ENCODE measurements around the gene ANO6.

ANO6 gene

GRCh38 chr12:45416126-45416525, 200.2 kb downstream of the ANO6 start:
- no peak for DNase-seq

GRCh38 chr12:45418520-45418919, 202.6 kb downstream of the ANO6 start:
- no peak for DNase-seq

- no peak for DNase-seq
Measured at GRCh38 chr12:45419317-45419814, 203.5 kb downstream of the ANO6 start.

GRCh38 chr12:45421736-45422135, 205.8 kb downstream of the ANO6 start:
- no peak for DNase-seq

GRCh38 chr12:45423931-45424330, 208.0 kb downstream of the ANO6 start:
- DNase-seq = no peak

GRCh38 chr12:45425426-45425825, 209.5 kb downstream of the ANO6 start:
- no peak for DNase-seq

- no peak for DNase-seq
Measured at GRCh38 chr12:45426294-45426693, 210.4 kb downstream of the ANO6 start.

- no peak for DNase-seq
Measured at GRCh38 chr12:45427042-45427441, 211.1 kb downstream of the ANO6 start.

- no peak for DNase-seq
Measured at GRCh38 chr12:45429831-45430230, 213.9 kb downstream of the ANO6 start.

GRCh38 chr12:45431126-45431525, 215.2 kb downstream of the ANO6 start:
- DNase-seq = no peak

- DNase-seq = no peak
Measured at GRCh38 chr12:45432710-45433109, 216.8 kb downstream of the ANO6 start.

- DNase-seq = no peak
Measured at GRCh38 chr12:45433441-45433868, 217.6 kb downstream of the ANO6 start.

- no peak for DNase-seq
Measured at GRCh38 chr12:45434094-45434493, 218.2 kb downstream of the ANO6 start.

GRCh38 chr12:45435945-45436710, 220.2 kb downstream of the ANO6 start:
- no peak for DNase-seq

GRCh38 chr12:45439039-45439438, 223.1 kb downstream of the ANO6 start:
- no peak for DNase-seq

GRCh38 chr12:45446013-45446412, 230.1 kb downstream of the ANO6 start:
- no peak for DNase-seq

GRCh38 chr12:45458238-45458637, 242.3 kb downstream of the ANO6 start:
- DNase-seq = no peak

GRCh38 chr12:45458854-45459807, 243.2 kb downstream of the ANO6 start:
- DNase-seq = no peak

GRCh38 chr12:45462506-45462905, 246.6 kb downstream of the ANO6 start:
- no peak for DNase-seq

GRCh38 chr12:45464699-45465098, 248.8 kb downstream of the ANO6 start:
- DNase-seq = no peak

GRCh38 chr12:45468751-45469615, 253.1 kb downstream of the ANO6 start:
- DNase-seq = no peak

- DNase-seq = no peak
Measured at GRCh38 chr12:45469902-45470301, 254.0 kb downstream of the ANO6 start.

GRCh38 chr12:45473636-45474035, 257.7 kb downstream of the ANO6 start:
- DNase-seq = no peak
